CD4-positive, alpha-beta T cell treated with Interleukin-17A for 1 hour (primary cell): ENCODE results near the gene ST6GALNAC3.
"Not testable (repeated sequence)": the region's sequence is repeated elsewhere in the genome, so short reads cannot be mapped to it uniquely, and the experiment has no call there.

Experiments used
- DNase-seq: peaks from one replicate; pipeline ENCODE4 v3.0.0-alpha.2; 2020

ST6GALNAC3 gene

GRCh38 chr1:76203127-76203526 is 128.6 kb downstream of the ST6GALNAC3 start:
- no peak for DNase-seq

- no peak for DNase-seq
Observed at GRCh38 chr1:76209238-76209637, 134.7 kb downstream of the ST6GALNAC3 start.

- DNase-seq, result no peak
Observed at GRCh38 chr1:76209648-76210047, 135.1 kb downstream of the ST6GALNAC3 start.

- DNase-seq, result no peak
Observed at GRCh38 chr1:76210160-76210559, 135.6 kb downstream of the ST6GALNAC3 start.

GRCh38 chr1:76218888-76219287 is 144.3 kb downstream of the ST6GALNAC3 start:
- no peak for DNase-seq

- DNase-seq, result no peak
Observed at GRCh38 chr1:76219366-76219818, 144.8 kb downstream of the ST6GALNAC3 start.

GRCh38 chr1:76224752-76225151 is 150.2 kb downstream of the ST6GALNAC3 start:
- DNase-seq, result no peak

GRCh38 chr1:76225526-76225925 is 151.0 kb downstream of the ST6GALNAC3 start:
- DNase-seq, result no peak

GRCh38 chr1:76227621-76228020 is 153.1 kb downstream of the ST6GALNAC3 start:
- no peak for DNase-seq

GRCh38 chr1:76229279-76230005 is 154.9 kb downstream of the ST6GALNAC3 start:
- DNase-seq, result no peak

GRCh38 chr1:76230842-76231281 is 156.3 kb downstream of the ST6GALNAC3 start:
- no peak for DNase-seq

GRCh38 chr1:76231320-76231719 is 156.8 kb downstream of the ST6GALNAC3 start:
- DNase-seq, result no peak

- no peak for DNase-seq
Observed at GRCh38 chr1:76232666-76233065, 158.1 kb downstream of the ST6GALNAC3 start.

GRCh38 chr1:76234061-76234460 is 159.5 kb downstream of the ST6GALNAC3 start:
- DNase-seq, result no peak

- DNase-seq, result no peak
Observed at GRCh38 chr1:76237211-76237610, 162.7 kb downstream of the ST6GALNAC3 start.

GRCh38 chr1:76238094-76238628 is 163.6 kb downstream of the ST6GALNAC3 start:
- no peak for DNase-seq

- DNase-seq, result no peak
Observed at GRCh38 chr1:76239470-76239918, 164.9 kb downstream of the ST6GALNAC3 start.

GRCh38 chr1:76240316-76240715 is 165.8 kb downstream of the ST6GALNAC3 start:
- DNase-seq, result no peak

- DNase-seq, result not testable (repeated sequence)
Observed at GRCh38 chr1:76242587-76242986, 168.0 kb downstream of the ST6GALNAC3 start.

GRCh38 chr1:76247261-76247852 is 172.8 kb downstream of the ST6GALNAC3 start:
- DNase-seq, result no peak

GRCh38 chr1:76250271-76250670 is 175.7 kb downstream of the ST6GALNAC3 start:
- no peak for DNase-seq

- no peak for DNase-seq
Observed at GRCh38 chr1:76252431-76252830, 177.9 kb downstream of the ST6GALNAC3 start.

- no peak for DNase-seq
Observed at GRCh38 chr1:76254104-76255030, 179.8 kb downstream of the ST6GALNAC3 start.
